SW480 (cell line): ENCODE data around the gene MIA3.
"Not testable (repeated sequence)": the region's sequence is repeated elsewhere in the genome, so short reads cannot be mapped to it uniquely, and the experiment has no call there.

Experiments used
- DNase-seq: peaks from one replicate; pipeline ENCODE4 v3.0.0-alpha.2; 2016; ENCODE audit warnings: low spot score

MIA3 gene

GRCh38 chr1:222618001-222618879 is at the start of gene MIA3:
Gene MIA3 (plus strand): TSS chr1:222618097. CDS start chr1:222618111, 14 bp downstream.
- DNase-seq, result peak; percentile 63

DNA sequence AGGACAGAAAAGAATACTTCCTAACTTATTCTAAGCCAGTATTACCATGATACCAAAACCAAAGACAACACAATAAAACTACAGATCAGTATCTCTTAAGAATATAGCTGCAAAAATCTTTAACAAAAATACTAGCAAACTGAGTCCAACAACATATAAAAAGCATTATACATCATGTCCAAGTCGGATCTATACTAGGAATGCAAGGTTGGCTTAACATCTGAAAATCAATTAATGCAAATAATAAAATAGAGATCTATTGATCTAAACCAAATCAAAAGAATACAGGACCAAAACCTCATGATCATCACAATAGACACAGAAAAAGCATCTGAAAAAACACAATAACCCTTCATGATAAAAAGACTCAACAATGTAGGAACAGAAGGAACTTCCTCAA is 47.1 kb upstream of the MIA3 start:
- no peak for DNase-seq

DNA sequence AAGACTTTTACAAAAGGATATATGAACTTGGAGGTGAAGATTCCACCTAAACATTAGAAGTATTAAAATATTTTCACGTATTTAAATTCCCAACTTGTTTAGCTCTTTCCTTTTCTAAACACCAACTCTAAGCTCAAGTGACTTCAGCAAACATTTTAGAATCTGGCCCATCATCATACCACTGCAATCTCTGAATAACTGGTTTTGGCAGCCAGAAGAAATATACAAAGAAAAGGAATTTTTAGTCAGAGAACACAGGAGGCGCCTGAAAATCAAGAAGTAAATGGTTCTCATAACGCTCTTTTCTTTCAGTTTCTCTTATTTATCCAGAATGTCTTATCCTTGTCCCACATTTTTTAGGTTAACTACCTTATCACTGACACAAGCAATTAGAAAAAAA is 38.6 kb upstream of the MIA3 start:
- no peak for DNase-seq

GRCh38 chr1:222582099-222582774 is 35.7 kb upstream of the MIA3 start:
- peak; percentile 76 for DNase-seq

DNA sequence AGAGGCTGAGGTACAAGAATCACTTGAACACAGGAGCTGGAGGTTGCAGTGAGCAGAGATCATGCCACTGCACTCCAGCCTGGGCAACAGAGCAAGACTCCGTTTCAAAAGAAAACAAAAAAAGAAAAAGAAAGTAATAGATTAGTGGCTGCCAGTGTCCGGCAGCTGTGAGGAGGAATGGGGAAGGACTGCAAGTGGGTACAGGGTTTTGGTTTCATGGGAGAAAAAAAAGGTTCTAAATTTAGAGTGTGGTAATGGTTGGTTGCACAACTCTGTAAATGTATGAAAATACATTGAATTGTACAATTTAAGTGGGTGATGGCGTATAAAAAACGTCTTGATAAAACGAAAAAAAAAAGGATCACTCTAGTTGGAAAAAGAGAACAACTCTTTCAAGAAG is 34.8 kb upstream of the MIA3 start:
- no peak for DNase-seq

DNA sequence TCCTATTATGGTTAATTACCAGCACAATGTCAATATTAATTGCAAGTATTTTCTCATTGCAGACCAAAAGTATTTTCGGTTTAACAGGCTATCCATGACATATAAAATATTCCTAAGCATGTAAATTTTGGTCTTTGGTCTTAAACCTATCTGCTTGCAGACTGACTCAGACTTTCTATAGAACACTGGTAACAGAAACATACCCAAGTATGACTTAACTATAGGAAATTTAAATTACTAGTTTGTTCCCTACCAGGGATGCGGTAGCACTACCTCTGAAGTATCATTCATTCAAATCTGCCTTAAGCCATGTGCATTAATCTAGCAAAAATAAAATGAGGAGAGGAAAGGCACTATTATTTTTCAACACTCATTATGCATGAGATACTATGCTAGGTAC is 31.1 kb upstream of the MIA3 start:
- no peak for DNase-seq

DNA sequence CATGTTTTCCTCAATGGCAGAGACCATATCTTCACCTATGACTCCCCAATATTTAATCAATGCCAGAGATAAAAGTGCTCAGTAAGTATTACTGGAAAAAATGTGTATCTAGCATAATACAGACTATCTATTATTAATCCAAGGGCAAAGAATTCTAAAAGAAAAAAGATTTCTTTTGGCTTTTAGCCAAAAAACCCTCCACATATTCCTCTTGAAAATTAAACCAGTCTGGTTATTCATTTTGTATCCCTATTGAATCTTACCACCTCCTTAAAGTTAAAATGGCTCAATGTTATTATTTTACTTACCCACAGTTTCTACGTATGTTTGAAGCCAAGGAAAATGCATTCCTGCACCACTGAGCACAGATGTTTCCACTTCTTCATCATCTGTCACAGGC is 29.8 kb upstream of the MIA3 start:
- no peak for DNase-seq

DNA sequence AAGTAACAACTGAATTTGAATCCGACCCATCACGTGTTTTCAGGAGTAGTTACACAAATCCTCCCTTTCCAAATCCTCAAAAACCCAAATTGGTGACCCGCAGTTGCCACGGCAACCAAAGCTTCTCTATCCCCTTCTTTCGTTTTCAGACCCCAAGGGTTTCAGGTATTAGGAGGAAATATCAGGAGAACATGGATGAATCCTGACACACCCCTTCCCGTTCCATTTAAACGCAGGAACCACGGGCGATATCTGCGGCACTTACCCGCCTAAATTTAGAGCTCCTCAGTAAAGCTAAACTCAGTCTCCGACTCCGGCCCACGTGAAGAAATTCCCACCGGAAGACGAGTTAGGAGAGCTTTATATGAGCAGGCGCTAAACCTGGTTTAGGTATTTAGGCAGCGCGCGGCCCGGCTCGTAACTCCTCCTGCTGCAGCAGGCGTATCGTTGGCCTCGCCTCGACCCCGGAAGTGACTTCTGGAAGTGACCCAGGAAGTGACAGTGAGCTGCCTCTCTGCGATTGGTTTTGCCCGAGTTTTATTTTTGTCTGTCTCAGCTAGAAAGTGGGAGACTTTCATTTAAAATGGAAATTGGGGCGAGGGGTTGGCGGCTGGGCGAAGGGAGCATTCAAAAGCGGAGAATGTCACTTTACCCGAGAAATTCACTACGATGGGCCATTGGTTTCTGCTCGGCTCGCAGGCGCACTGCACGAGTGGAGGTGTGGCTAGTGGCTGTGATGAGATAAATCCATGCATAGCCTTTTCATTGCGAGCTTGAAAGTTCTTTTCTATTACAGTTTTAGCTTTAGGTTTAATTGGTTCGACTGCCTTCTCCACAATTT is 28.2 kb upstream of the MIA3 start, which contains the start of gene TAF1A:
Gene TAF1A (minus strand): TSS at position 472 of the 841 bp plus-strand sequence.
- peak; percentile 86 for DNase-seq

DNA sequence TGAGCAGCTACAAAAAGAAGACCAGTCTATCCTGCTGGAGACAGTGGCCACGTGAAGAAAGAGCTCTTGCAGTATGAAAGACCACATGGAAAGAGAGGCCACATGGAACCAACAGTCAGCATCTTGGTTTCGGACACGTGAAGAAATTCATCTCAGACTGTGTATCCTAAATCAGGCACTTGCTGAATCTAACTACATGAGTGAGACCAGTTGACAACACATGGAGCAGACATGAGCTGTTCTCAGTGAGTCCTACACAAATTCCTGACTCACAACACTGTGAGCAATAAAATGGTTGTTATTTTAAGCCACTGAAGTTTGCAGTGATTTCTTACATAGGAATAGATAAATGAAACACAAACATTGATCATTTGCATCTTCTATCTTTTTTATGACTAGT is 25.7 kb upstream of the MIA3 start:
- no peak for DNase-seq

DNA sequence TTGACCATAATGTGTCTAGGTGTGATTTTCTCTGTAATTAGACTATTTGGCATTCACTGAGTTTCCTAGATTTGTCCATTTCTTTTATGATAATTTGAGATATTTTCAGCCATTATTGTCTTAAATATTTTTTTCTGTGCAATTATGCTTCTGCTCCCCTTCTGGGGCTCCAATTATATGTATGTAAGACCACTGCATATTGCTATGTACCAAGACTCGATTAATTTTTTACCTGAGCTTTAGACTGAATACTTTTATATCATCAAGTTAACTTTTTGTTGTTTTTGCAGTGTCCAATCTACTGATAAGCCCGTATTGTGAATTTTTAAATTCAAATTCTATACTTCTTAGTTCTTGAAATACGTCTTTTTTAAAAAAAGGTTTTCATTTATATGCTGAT is 23.1 kb upstream of the MIA3 start:
- DNase-seq, result no peak

DNA sequence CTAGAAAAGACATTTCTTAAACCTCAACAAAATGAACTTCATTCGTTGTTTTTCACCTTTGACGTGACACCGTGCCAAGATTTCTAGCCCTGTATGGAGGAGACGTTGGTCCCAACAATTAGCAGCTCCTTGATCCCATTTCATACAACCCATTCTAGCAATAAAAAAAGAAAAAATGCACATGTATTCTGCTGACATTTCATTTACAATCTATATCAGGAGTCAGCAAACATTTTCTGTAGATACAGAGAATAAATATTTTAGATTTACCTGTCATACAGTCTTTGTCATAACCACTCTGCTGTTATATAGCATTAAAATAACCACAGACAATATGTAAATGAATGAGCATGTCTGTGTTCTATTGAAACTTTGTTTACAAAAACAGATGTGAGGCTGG is 21.2 kb upstream of the MIA3 start:
- no peak for DNase-seq

DNA sequence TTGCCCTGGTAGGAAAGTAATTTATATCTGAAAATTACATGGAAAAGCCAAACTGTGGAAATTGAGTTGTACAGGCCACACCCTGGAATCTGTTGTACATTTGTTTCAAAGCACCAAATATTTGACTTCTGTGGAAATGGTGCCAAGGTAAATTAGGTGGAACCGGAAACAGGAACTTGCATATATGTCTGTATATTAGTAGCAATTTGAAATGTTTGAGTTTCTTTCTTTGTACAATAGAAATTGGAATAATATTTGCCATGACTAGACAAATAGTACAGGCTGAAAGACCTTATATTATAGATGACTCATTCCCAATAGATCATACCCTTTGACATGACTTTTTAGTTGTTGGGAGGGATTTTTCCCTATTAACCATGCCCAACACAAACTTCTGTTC is 17.6 kb upstream of the MIA3 start:
- DNase-seq, result no peak

- DNase-seq, result no peak
These were observed 16.6 kb upstream of the MIA3 start for GRCh38 chr1:222601257-222601656.

- DNase-seq, result no peak
These were observed 11.1 kb upstream of the MIA3 start for GRCh38 chr1:222606757-222607156.

- DNase-seq, result not testable (repeated sequence)
These were observed 8.8 kb upstream of the MIA3 start for GRCh38 chr1:222609111-222609510.

DNA sequence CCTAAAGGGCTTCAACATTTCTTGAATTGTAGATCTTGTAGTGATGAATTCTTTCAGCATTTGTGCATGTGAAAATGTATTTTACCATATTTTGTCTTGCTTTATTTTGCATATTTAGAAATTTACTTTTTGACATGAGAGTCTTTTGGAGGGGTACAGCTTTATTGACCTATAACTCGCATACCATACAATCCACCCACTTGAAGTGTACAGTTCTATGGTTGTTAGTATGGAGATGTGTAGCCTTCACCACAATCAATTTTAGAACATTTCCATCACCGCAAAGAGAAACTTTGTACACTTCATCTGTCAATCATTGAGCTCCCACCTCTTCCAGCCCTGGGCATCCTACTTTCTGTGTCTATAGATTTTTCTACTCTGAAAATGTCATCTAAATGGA is 7.2 kb upstream of the MIA3 start:
- no peak for DNase-seq

GRCh38 chr1:222613627-222614026 is 4.3 kb upstream of the MIA3 start:
- DNase-seq, result no peak

DNA sequence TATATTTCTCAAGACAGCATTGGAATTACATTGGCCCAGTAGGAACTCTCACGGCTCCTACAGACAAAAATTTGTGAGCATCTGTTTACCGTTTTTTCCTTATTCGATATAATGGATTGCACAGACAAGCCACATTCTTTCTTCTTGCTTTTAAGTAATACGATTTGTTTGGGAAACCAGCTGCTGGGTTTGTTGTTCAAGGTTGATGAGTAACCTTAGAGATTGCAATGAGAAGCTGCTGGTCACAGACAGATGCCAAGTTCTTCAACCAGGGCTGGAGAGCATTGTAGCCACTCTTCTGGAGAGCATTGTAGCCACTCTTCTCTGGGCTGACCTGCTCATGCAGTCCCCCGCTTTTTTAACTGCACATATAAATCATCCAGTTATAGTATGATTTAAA is 1.4 kb upstream of the MIA3 start:
- no peak for DNase-seq

GRCh38 chr1:222617367-222617951 is 438 bp upstream of the MIA3 start:
- DNase-seq, result peak; percentile 88

DNA sequence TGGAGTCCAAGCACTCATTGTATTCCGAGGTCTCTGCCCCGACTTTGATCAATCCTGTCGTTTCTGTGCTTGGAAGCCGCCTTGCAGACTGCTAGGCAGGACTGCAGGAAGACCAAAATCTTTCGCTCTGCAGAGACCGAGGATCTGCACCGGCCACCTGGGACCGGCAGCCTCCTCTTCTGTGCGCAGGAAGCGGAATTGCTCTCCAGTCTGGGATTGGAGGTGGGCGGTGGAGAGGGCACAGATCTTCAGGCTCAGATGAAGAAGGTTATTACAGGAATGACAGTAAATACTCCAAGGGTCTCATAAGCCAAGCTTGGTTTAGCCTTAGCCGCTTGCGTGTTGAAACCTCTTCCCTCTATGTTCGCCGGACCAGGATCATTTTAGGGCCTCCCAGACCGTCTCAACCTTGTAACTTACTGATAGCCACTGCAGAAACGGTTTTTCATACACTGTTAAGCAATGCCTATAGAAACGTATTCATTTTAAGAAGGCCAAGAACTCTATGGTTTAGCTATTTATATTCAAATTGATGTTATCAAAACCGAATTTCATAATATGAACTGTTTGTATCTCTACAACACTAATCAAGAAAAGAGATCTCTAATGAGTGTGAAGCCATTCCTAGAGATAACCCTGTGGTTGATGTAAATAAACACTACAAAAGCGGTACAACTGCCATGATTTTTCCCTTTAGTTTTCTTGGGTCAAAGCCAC is 1.1 kb downstream of the MIA3 start:
- DNase-seq, result peak; percentile 25

DNA sequence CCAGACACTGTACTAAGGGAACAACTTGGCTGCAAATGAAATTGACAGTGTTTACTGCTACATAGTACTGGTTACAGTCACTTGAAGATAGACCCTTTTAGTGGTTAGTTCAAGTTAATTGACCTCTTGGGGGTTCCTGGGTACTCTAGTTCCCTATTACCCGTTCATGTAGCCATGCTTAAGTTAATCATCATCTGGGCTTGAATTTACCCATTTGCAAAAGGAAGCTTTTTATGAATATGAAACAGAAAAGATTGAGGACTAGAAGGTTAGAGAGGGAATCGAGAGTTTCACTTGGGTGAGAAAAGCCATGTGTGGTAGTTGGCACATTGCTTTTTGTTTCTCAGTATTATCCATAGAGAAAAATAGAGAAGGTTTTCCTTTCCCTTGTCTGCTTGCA is 2.7 kb downstream of the MIA3 start:
- DNase-seq, result no peak
